Measurements from ENCODE around the gene SP3. TPM values are rescaled to one million over a fixed set of nuclear protein-coding genes. Genes with fewer than 3 reads are reported as not detected.

Gene SP3
- total RNA-seq, 2 donors from 2014 or later, result 41.0 to 42.8 TPM

GRCh38 chr2:174008720-174009119, 43.5 kb upstream of the SP3 start:
- intact Hi-C loops (cut with DNase I), result loop anchor here (10.0 kb wide), 1 partner anchor 124 kb away; no protein-coding TSS in a partner anchor
- no peak for TF ChIP-seq CTCF (IDR thresholded peaks at IDR 0.05)
- no peak for TF ChIP-seq POLR2A (IDR thresholded peaks at IDR 0.05)
- H3K9me3 ChIP-seq, result no peaks in the 10 kb centered on the region
- H3K4me3 ChIP-seq, result no peak overlapping the region
- no peaks in the 10 kb centered on the region for H3K36me3 ChIP-seq (replicated peaks in 1 of 2; ENCODE audit: insufficient read depth in 1 of 2, low read depth in 2 of 2)
- no peaks in the 10 kb centered on the region for H3K27me3 ChIP-seq
- ATAC-seq (no peak), DNase-seq (no peak)
- peaks cover 20% of the 10 kb centered on the region for H3K4me1 ChIP-seq
- H3K27ac ChIP-seq, result no peak overlapping the region
- WGBS, 2 donors, result 85 to 89% methylated on average over 4 of the region's 4 CpGs

- H3K27me3 ChIP-seq, result no peaks in the 10 kb centered on the region
- TF ChIP-seq POLR2A (IDR thresholded peaks at IDR 0.05), result no peak
- TF ChIP-seq CTCF (IDR thresholded peaks at IDR 0.05), result no peak
- H3K9me3 ChIP-seq, result no peaks in the 10 kb centered on the region
- intact Hi-C loops (cut with DNase I), result loop anchor here (10.0 kb wide), 1 partner anchor 122 kb away; no protein-coding TSS in a partner anchor
- no peak overlapping the region for H3K27ac ChIP-seq
- ATAC-seq (no peak), DNase-seq (no peak)
- WGBS, 2 donors, result 81 to 83% methylated on average over 5 of the region's 5 CpGs
- no peak overlapping the region for H3K4me3 ChIP-seq
- no peaks in the 10 kb centered on the region for H3K36me3 ChIP-seq (replicated peaks in 1 of 2; ENCODE audit: insufficient read depth in 1 of 2, low read depth in 2 of 2)
- H3K4me1 ChIP-seq, result peaks cover 22% of the 10 kb centered on the region
These were observed 41.8 kb upstream of the SP3 start for GRCh38 chr2:174007010-174007409.

DNA sequence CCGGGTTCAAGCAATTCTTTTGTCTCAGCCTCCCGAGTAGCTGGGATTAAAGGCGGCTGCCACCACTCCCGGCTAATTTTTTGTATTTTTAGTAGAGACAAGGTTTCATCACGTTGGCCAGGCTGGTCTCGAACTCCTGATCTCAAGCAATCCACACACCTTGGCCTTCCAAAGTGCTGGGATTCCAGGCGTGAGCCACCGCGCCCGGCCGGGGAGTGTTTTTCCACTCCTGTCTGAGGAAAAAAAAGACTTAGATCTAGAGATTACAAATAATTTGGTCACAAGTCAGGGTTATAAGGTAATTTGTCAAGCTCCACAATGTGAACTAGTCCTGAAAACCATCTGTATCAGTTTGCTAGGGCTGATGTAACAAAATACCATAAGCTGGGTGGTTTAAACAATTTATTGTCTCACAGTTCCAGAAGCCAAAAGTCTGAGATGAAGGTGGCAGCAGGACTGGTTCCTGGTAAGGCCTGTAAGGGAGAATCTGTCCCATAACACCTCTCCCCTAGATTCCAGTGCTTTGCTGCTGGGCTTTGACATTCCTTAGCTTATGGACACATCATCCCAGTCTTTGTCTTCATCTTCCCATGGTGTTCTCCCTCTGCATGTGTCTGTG, 40.7 kb upstream of the SP3 start:
- WGBS, 2 donors, result 93 to 95% methylated on average over 11 of the region's 11 CpGs
- H3K4me1 ChIP-seq, result peaks cover 22% of the 10 kb centered on the region
- DNase-seq (no peak), ATAC-seq (no peak)
- no peak for TF ChIP-seq POLR2A (IDR thresholded peaks at IDR 0.05)
- TF ChIP-seq CTCF (IDR thresholded peaks at IDR 0.05), result no peak
- no peaks in the 10 kb centered on the region for H3K27me3 ChIP-seq
- no peak overlapping the region for H3K27ac ChIP-seq
- H3K36me3 ChIP-seq (replicated peaks in 1 of 2; ENCODE audit: insufficient read depth in 1 of 2, low read depth in 2 of 2), result no peaks in the 10 kb centered on the region
- no peaks in the 10 kb centered on the region for H3K9me3 ChIP-seq
- H3K4me3 ChIP-seq, result no peak overlapping the region
- intact Hi-C loops (cut with DNase I), result loop anchor here (10.0 kb wide), 1 partner anchor 121 kb away; no protein-coding TSS in a partner anchor

DNA sequence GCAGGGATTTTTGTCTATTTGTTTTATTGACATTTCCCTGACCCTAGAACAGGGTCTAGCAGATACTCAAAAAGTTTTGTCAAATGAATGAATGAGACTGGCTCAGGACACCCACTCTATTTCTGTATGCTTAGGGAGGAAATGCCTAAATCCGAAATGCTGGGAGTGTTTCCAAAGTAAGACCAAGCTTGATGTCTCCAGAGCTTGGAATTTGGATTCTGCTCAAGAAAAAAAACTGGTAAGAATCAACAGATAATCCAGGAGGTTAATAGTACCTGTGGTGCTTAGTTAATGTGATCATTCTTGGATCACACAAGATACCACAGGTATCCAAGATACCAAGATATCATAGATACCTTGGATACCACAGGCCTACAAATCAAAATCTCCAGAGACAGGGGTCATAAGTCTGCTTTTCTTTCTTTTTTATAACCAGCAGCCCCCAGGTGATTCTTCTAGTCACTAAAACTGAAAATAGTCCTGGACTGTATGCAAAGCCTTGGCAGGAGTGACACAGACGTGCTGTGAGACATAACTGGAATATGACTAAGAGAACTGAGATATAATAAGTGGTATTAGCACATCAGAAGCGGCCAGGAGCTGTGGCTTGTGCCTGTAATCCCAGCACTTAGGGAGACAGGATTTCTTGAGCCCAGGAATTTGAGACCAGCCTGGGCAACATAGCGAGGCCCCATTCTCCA, 39.9 kb upstream of the SP3 start:
- H3K4me1 ChIP-seq, result peaks cover 22% of the 10 kb centered on the region
- no peak overlapping the region for H3K4me3 ChIP-seq
- TF ChIP-seq CTCF (IDR thresholded peaks at IDR 0.05) (no peak), POLR2A (IDR thresholded peaks at IDR 0.05) (no peak)
- intact Hi-C loops (cut with DNase I), result loop anchor here (10.0 kb wide), 1 partner anchor 120 kb away; no protein-coding TSS in a partner anchor
- DNase-seq, result peak in 1 of 4 donors; percentile 24
- 73 to 74% methylated on average over 4 of the region's 4 CpGs for WGBS, 2 donors
- H3K27ac ChIP-seq, result peak overlapping the region; percentile 49 to 75 (median 60)
- no peaks in the 10 kb centered on the region for H3K9me3 ChIP-seq
- ATAC-seq, result no peak
- H3K27me3 ChIP-seq, result no peaks in the 10 kb centered on the region
- H3K36me3 ChIP-seq (replicated peaks in 1 of 2; ENCODE audit: insufficient read depth in 1 of 2, low read depth in 2 of 2), result no peaks in the 10 kb centered on the region

Data from body of pancreas (tissue), 4 donors.